ENCODE data around the gene GSTM2.

Gene GSTM2

GRCh38 chr1:109620841-109621286, 47.0 kb upstream of the GSTM2 start (continued):
- TF ChIP-seq, protein P1, sequence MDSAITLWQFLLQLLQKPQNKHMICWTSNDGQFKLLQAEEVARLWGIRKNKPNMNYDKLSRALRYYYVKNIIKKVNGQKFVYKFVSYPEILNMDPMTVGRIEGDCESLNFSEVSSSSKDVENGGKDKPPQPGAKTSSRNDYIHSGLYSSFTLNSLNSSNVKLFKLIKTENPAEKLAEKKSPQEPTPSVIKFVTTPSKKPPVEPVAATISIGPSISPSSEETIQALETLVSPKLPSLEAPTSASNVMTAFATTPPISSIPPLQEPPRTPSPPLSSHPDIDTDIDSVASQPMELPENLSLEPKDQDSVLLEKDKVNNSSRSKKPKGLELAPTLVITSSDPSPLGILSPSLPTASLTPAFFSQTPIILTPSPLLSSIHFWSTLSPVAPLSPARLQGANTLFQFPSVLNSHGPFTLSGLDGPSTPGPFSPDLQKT (IDR thresholded peaks at IDR 0.05; ENCODE audit: borderline replicate concordance, low read depth, low read length): no peak
- TF ChIP-seq SCRT1 (tag by site-specific recombination; IDR thresholded peaks at IDR 0.05; ENCODE audit: borderline replicate concordance) (no peak), ZNF184 (tag by site-specific recombination; IDR thresholded peaks at IDR 0.05) (no peak), FEZF1 (tag by site-specific recombination; IDR thresholded peaks at IDR 0.05) (no peak), PRDM6 (tag by site-specific recombination; IDR thresholded peaks at IDR 0.05) (no peak), ZNF747 (tag by site-specific recombination; IDR thresholded peaks at IDR 0.05) (no peak), ZIC2 (tag by site-specific recombination; IDR thresholded peaks at IDR 0.05) (peak; percentile 45), KLF10 (tag by site-specific recombination; IDR thresholded peaks at IDR 0.05) (peak; percentile 75), ZNF677 (tag by site-specific recombination; IDR thresholded peaks at IDR 0.05) (no peak), ZNF24 (tag by site-specific recombination; IDR thresholded peaks at IDR 0.05) (no peak), MYNN (tag by site-specific recombination; IDR thresholded peaks at IDR 0.05; ENCODE audit: borderline replicate concordance) (no peak), ZSCAN16 (tag by site-specific recombination; IDR thresholded peaks at IDR 0.05) (no peak), ZNF169 (tag by site-specific recombination; IDR thresholded peaks at IDR 0.05) (no peak), BCL6B (tag by site-specific recombination; IDR thresholded peaks at IDR 0.05) (no peak), ZNF654 (tag by site-specific recombination; IDR thresholded peaks at IDR 0.05; ENCODE audit: low read depth) (no peak), ZNF132 (tag by site-specific recombination; IDR thresholded peaks at IDR 0.05; ENCODE audit: borderline replicate concordance) (no peak), ZNF19 (tag by site-specific recombination; IDR thresholded peaks at IDR 0.05; ENCODE audit: low read depth) (no peak), ZFP69B (tag by site-specific recombination; IDR thresholded peaks at IDR 0.05) (no peak), ZNF555 (tag by site-specific recombination; conservative IDR thresholded peaks at IDR 0.05) (no peak), WT1 (tag by site-specific recombination; IDR thresholded peaks at IDR 0.05) (no peak), ZNF791 (tag by site-specific recombination; IDR thresholded peaks at IDR 0.05) (no peak), ZNF121 (tag by site-specific recombination; IDR thresholded peaks at IDR 0.05) (no peak), ZNF701 (tag by site-specific recombination; IDR thresholded peaks at IDR 0.05) (no peak), ZEB2 (tag by site-specific recombination; IDR thresholded peaks at IDR 0.05) (no peak), ZNF48 (tag by site-specific recombination; IDR thresholded peaks at IDR 0.05) (no peak), ZNF26 (tag by site-specific recombination; IDR thresholded peaks at IDR 0.05) (no peak), ZNF837 (tag by site-specific recombination; IDR thresholded peaks at IDR 0.05) (no peak), ZNF777 (tag by site-specific recombination; IDR thresholded peaks at IDR 0.05; ENCODE audit: borderline replicate concordance) (no peak), ZNF266 (tag by site-specific recombination; IDR thresholded peaks at IDR 0.05; ENCODE audit: low read depth) (no peak), HOXD13 (CRISPR knock-in tag; IDR thresholded peaks at IDR 0.05; ENCODE audit: borderline replicate concordance) (no peak)
- TF ChIP-seq, protein P2, sequence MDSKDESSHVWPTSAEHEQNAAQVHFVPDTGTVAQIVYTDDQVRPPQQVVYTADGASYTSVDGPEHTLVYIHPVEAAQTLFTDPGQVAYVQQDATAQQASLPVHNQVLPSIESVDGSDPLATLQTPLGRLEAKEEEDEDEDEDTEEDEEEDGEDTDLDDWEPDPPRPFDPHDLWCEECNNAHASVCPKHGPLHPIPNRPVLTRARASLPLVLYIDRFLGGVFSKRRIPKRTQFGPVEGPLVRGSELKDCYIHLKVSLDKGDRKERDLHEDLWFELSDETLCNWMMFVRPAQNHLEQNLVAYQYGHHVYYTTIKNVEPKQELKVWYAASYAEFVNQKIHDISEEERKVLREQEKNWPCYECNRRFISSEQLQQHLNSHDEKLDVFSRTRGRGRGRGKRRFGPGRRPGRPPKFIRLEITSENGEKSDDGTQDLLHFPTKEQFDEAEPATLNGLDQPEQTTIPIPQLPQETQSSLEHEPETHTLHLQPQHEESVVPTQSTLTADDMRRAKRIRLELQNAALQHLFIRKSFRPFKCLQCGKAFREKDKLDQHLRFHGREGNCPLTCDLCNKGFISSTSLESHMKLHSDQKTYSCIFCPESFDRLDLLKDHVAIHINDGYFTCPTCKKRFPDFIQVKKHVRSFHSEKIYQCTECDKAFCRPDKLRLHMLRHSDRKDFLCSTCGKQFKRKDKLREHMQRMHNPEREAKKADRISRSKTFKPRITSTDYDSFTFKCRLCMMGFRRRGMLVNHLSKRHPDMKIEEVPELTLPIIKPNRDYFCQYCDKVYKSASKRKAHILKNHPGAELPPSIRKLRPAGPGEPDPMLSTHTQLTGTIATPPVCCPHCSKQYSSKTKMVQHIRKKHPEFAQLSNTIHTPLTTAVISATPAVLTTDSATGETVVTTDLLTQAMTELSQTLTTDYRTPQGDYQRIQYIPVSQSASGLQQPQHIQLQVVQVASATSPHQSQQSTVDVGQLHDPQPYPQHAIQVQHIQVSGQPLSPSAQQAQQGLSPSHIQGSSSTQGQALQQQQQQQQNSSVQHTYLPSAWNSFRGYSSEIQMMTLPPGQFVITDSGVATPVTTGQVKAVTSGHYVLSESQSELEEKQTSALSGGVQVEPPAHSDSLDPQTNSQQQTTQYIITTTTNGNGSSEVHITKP (tag by site-specific recombination; IDR thresholded peaks at IDR 0.05): peak; percentile 89
- TF ChIP-seq, protein P3, sequence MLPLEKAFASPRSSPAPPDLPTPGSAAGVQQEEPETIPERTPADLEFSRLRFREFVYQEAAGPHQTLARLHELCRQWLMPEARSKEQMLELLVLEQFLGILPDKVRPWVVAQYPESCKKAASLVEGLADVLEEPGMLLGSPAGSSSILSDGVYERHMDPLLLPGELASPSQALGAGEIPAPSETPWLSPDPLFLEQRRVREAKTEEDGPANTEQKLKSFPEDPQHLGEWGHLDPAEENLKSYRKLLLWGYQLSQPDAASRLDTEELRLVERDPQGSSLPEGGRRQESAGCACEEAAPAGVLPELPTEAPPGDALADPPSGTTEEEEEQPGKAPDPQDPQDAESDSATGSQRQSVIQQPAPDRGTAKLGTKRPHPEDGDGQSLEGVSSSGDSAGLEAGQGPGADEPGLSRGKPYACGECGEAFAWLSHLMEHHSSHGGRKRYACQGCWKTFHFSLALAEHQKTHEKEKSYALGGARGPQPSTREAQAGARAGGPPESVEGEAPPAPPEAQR (tag by site-specific recombination; IDR thresholded peaks at IDR 0.05): no peak

Data from HEK293 (cell line).